Measurements from ENCODE around the gene ACTA2.

DNA sequence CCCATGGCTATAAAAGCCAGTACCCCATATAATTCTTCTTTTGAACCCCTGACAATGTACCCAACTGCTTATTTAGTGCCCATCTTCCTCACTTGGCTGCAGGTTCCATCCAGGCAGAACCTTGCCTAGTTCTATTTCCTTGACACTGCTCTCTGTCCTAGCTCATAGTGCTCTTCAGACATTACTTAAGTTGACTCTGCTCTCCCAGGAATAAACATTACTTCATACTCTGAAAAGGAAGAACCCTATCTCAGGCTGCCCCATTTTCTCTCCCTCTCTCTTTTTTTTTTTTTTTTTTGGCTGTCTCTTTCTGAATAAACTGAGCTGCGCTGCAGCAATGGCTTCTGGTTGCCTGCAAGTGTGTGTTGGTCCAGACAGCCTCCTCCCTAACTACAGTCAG is 21.0 kb downstream of the ACTA2 start:
- TF ChIP-seq POLR2AphosphoS5 (IDR thresholded peaks at IDR 0.05; ENCODE audit: low read depth, low read length) (no peak), FOXP2 (optimal IDR thresholded peaks at IDR 0.05; ENCODE audit: borderline replicate concordance, extremely low read depth, extremely low read length, insufficient read depth) (no peak)
- TF ChIP-seq, protein P1, sequence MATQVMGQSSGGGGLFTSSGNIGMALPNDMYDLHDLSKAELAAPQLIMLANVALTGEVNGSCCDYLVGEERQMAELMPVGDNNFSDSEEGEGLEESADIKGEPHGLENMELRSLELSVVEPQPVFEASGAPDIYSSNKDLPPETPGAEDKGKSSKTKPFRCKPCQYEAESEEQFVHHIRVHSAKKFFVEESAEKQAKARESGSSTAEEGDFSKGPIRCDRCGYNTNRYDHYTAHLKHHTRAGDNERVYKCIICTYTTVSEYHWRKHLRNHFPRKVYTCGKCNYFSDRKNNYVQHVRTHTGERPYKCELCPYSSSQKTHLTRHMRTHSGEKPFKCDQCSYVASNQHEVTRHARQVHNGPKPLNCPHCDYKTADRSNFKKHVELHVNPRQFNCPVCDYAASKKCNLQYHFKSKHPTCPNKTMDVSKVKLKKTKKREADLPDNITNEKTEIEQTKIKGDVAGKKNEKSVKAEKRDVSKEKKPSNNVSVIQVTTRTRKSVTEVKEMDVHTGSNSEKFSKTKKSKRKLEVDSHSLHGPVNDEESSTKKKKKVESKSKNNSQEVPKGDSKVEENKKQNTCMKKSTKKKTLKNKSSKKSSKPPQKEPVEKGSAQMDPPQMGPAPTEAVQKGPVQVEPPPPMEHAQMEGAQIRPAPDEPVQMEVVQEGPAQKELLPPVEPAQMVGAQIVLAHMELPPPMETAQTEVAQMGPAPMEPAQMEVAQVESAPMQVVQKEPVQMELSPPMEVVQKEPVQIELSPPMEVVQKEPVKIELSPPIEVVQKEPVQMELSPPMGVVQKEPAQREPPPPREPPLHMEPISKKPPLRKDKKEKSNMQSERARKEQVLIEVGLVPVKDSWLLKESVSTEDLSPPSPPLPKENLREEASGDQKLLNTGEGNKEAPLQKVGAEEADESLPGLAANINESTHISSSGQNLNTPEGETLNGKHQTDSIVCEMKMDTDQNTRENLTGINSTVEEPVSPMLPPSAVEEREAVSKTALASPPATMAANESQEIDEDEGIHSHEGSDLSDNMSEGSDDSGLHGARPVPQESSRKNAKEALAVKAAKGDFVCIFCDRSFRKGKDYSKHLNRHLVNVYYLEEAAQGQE (IDR thresholded peaks at IDR 0.05; ENCODE audit: insufficient read depth in 1 of 2, low read depth in 2 of 2, low read length in 2 of 2), result no peak

Measured in PFSK-1 (cell line).